Stimulated activated naive CD8-positive, alpha-beta T cell treated with anti-CD3 and anti-CD28 coated beads, Interleukin-15, Interleukin-2, amounts not matched to agents 100 ng/mL and 50 ng/mL, for 24 hours (primary cell): Measurements from ENCODE around the gene NBEA.
A peak's percentile ranks its signal among the peaks of the same experiment; 100 is the strongest.
"Not testable (repeated sequence)": the region's sequence is repeated elsewhere in the genome, so short reads cannot be mapped to it uniquely, and the experiment has no call there.

Source experiments
- H3K27ac Mint-ChIP-seq: one replicate; pipeline ENCODE4 v1.8.0; 2021; ENCODE audit warnings: mild to moderate bottlenecking, mixed read lengths
- H3K27me3 Mint-ChIP-seq: one replicate; pipeline ENCODE4 v1.8.0; 2021; ENCODE audit warnings: mixed read lengths
- H3K36me3 Mint-ChIP-seq: one replicate; pipeline ENCODE4 v1.8.0; 2021; ENCODE audit warnings: low read depth, mixed read lengths
- H3K4me1 Mint-ChIP-seq: one replicate; pipeline ENCODE4 v1.8.0; 2021; ENCODE audit warnings: low read depth, mixed read lengths
- H3K4me3 Mint-ChIP-seq: one replicate; pipeline ENCODE4 v1.8.0; 2021; ENCODE audit warnings: mild to moderate bottlenecking, mixed read lengths
- H3K9me3 Mint-ChIP-seq: one replicate; pipeline ENCODE4 v1.8.0; 2021; ENCODE audit warnings: mixed read lengths

NBEA gene

GRCh38 chr13:34935841-34936240 is 6.2 kb upstream of the NBEA start:
- peaks cover 42% of the 10 kb centered on the region for H3K27me3 Mint-ChIP-seq

GRCh38 chr13:34939771-34940170 is 2.3 kb upstream of the NBEA start:
- Mint-ChIP-seq H3K4me3 (no peak overlapping the region), H3K4me1 (peaks cover 22% of the 10 kb centered on the region), H3K9me3 (no peaks in the 10 kb centered on the region), H3K27me3 (peaks cover 48% of the 10 kb centered on the region), H3K36me3 (no peaks in the 10 kb centered on the region), H3K27ac (no peak overlapping the region)

More at GRCh38 chr13:34935841-34936240, 6.2 kb upstream of the NBEA start:
- Mint-ChIP-seq H3K4me3 (no peak overlapping the region), H3K27ac (no peak overlapping the region), H3K36me3 (no peaks in the 10 kb centered on the region), H3K9me3 (no peaks in the 10 kb centered on the region), H3K4me1 (no peaks in the 10 kb centered on the region)

GRCh38 chr13:34941436-34941834 is 635 bp upstream of the NBEA start:
- H3K27me3 Mint-ChIP-seq, result peaks cover 47% of the 10 kb centered on the region
- peaks cover 22% of the 10 kb centered on the region for H3K4me1 Mint-ChIP-seq
- H3K36me3 Mint-ChIP-seq, result no peaks in the 10 kb centered on the region
- H3K27ac Mint-ChIP-seq, result no peak overlapping the region
- peak overlapping the region; percentile 88 for H3K4me3 Mint-ChIP-seq
- H3K9me3 Mint-ChIP-seq, result no peaks in the 10 kb centered on the region

GRCh38 chr13:34942732-34943435 is 814 bp downstream of the NBEA start:
- Mint-ChIP-seq H3K27me3 (peaks cover 46% of the 10 kb centered on the region), H3K36me3 (no peaks in the 10 kb centered on the region), H3K9me3 (no peaks in the 10 kb centered on the region), H3K27ac (peak overlapping the region; percentile 62), H3K4me1 (peaks cover 22% of the 10 kb centered on the region), H3K4me3 (peak overlapping the region; percentile 78)

GRCh38 chr13:34943436-34944273 is 1.6 kb downstream of the NBEA start:
- Mint-ChIP-seq H3K4me1 (peaks cover 22% of the 10 kb centered on the region), H3K27me3 (peaks cover 44% of the 10 kb centered on the region), H3K36me3 (no peaks in the 10 kb centered on the region), H3K9me3 (no peaks in the 10 kb centered on the region), H3K4me3 (peak overlapping the region; percentile 78), H3K27ac (peak overlapping the region; percentile 62)

GRCh38 chr13:34944274-34944634 is 2.2 kb downstream of the NBEA start:
- Mint-ChIP-seq H3K27me3 (peaks cover 40% of the 10 kb centered on the region), H3K36me3 (no peaks in the 10 kb centered on the region), H3K27ac (no peak overlapping the region), H3K4me3 (no peak overlapping the region), H3K9me3 (no peaks in the 10 kb centered on the region), H3K4me1 (peaks cover 22% of the 10 kb centered on the region)

- Mint-ChIP-seq H3K36me3 (no peaks in the 10 kb centered on the region), H3K4me1 (peaks cover 22% of the 10 kb centered on the region), H3K27ac (no peak overlapping the region), H3K4me3 (no peak overlapping the region), H3K27me3 (peaks cover 40% of the 10 kb centered on the region), H3K9me3 (no peaks in the 10 kb centered on the region)
Observed at GRCh38 chr13:34944751-34945150, 2.7 kb downstream of the NBEA start.

GRCh38 chr13:34951528-34951927 is 9.5 kb downstream of the NBEA start:
- Mint-ChIP-seq H3K9me3 (peaks cover 5% of the 10 kb centered on the region), H3K4me1 (no peaks in the 10 kb centered on the region), H3K27ac (no peak overlapping the region), H3K27me3 (peaks cover 5% of the 10 kb centered on the region), H3K4me3 (no peak overlapping the region), H3K36me3 (no peaks in the 10 kb centered on the region)

GRCh38 chr13:34959489-34959888 is 17.4 kb downstream of the NBEA start:
- H3K4me3 Mint-ChIP-seq, result no peak overlapping the region
- H3K27ac Mint-ChIP-seq, result no peak overlapping the region
- H3K9me3 Mint-ChIP-seq, result no peaks in the 10 kb centered on the region
- no peaks in the 10 kb centered on the region for H3K27me3 Mint-ChIP-seq
- H3K4me1 Mint-ChIP-seq, result no peaks in the 10 kb centered on the region
- H3K36me3 Mint-ChIP-seq, result no peaks in the 10 kb centered on the region

- no peak overlapping the region for H3K4me3 Mint-ChIP-seq
- H3K27ac Mint-ChIP-seq, result no peak overlapping the region
- peaks cover 2% of the 10 kb centered on the region for H3K9me3 Mint-ChIP-seq
- H3K36me3 Mint-ChIP-seq, result no peaks in the 10 kb centered on the region
- no peaks in the 10 kb centered on the region for H3K4me1 Mint-ChIP-seq
- no peaks in the 10 kb centered on the region for H3K27me3 Mint-ChIP-seq
Observed at GRCh38 chr13:34964558-34964957, 22.5 kb downstream of the NBEA start.

GRCh38 chr13:34967851-34968562 is 25.9 kb downstream of the NBEA start:
- Mint-ChIP-seq H3K4me3 (no peak overlapping the region), H3K27ac (no peak overlapping the region), H3K27me3 (no peaks in the 10 kb centered on the region), H3K36me3 (no peaks in the 10 kb centered on the region), H3K4me1 (no peaks in the 10 kb centered on the region), H3K9me3 (peaks cover 15% of the 10 kb centered on the region)

GRCh38 chr13:34969539-34969938 is 27.5 kb downstream of the NBEA start:
- H3K27me3 Mint-ChIP-seq, H3K4me3 Mint-ChIP-seq: not testable (repeated sequence)

GRCh38 chr13:34970961-34971360 is 28.9 kb downstream of the NBEA start:
- no peak overlapping the region for H3K27ac Mint-ChIP-seq
- H3K4me1 Mint-ChIP-seq, result no peaks in the 10 kb centered on the region
- peaks cover 5% of the 10 kb centered on the region for H3K36me3 Mint-ChIP-seq
- peaks cover 24% of the 10 kb centered on the region for H3K9me3 Mint-ChIP-seq
- no peak overlapping the region for H3K4me3 Mint-ChIP-seq
- no peaks in the 10 kb centered on the region for H3K27me3 Mint-ChIP-seq

More at GRCh38 chr13:34969539-34969938, 27.5 kb downstream of the NBEA start:
- not testable (repeated sequence) for H3K27ac Mint-ChIP-seq, H3K36me3 Mint-ChIP-seq, H3K4me1 Mint-ChIP-seq
- H3K9me3 Mint-ChIP-seq, result peaks cover 22% of the 10 kb centered on the region

- H3K27ac Mint-ChIP-seq, result no peak overlapping the region
- peaks cover 5% of the 10 kb centered on the region for H3K36me3 Mint-ChIP-seq
- H3K9me3 Mint-ChIP-seq, result peaks cover 26% of the 10 kb centered on the region
- no peaks in the 10 kb centered on the region for H3K4me1 Mint-ChIP-seq
- H3K4me3 Mint-ChIP-seq, result no peak overlapping the region
- H3K27me3 Mint-ChIP-seq, result no peaks in the 10 kb centered on the region
Observed at GRCh38 chr13:34971473-34971872, 29.4 kb downstream of the NBEA start.

- H3K27ac Mint-ChIP-seq, H3K4me3 Mint-ChIP-seq, H3K27me3 Mint-ChIP-seq, H3K36me3 Mint-ChIP-seq, H3K9me3 Mint-ChIP-seq, H3K4me1 Mint-ChIP-seq: not testable (repeated sequence)
Observed at GRCh38 chr13:34985199-34985598, 43.1 kb downstream of the NBEA start.
